ENCODE data around the gene SYPL1.
A peak's percentile ranks its signal among the peaks of the same experiment; 100 is the strongest.

SYPL1 gene

DNA sequence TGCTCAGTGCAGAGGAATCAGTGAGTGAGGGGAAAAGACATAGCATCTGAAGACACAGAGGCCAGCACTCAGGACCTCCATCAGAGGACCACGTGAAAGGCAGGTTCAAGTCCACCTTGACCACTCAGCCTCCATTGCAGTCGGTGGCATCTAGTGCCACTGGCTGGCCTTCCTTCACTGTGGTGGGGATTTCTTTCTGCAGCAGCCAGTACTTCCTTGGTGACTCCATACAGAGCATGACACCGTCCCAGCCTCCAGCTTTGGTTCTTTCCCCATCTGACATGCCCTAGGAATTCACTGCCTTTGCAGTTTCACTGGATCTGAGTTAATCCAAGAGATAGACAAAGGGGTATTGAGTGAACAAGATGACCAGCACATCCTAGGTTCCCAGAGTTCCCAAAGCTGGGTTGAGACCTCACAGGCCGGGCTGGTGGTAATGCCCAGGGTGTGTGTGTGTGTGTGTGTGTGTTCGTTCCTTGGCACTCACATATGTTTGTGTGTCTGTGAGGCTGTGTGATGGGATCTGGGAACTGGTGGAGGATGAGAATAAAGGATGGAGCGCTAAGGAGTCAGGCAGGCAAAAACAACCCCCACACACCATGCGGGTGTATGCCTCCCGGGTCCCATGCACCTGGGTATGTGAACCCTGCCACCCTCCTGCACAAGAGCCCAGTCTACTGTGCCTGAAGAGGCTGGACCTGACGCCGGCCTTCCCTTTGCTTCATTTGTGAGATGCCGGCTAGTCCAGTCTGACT lies 57.8 kb downstream of the SYPL1 start:
- no peak overlapping the region for H3K4me3 ChIP-seq (ENCODE audit: low read depth, low read length)

GRCh38 chr7:106053109-106053508 lies 59.0 kb downstream of the SYPL1 start:
- H3K4me3 ChIP-seq (ENCODE audit: low read depth, low read length) = no peak overlapping the region
- TF ChIP-seq POLR2A (IDR thresholded peaks at IDR 0.05; ENCODE audit: extremely low read depth, insufficient read length) = no peak
- TF ChIP-seq, protein P1, sequence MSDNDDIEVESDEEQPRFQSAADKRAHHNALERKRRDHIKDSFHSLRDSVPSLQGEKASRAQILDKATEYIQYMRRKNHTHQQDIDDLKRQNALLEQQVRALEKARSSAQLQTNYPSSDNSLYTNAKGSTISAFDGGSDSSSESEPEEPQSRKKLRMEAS (IDR thresholded peaks at IDR 0.05; ENCODE audit: low read depth, low read length) = no peak
- TF ChIP-seq, protein P2, sequence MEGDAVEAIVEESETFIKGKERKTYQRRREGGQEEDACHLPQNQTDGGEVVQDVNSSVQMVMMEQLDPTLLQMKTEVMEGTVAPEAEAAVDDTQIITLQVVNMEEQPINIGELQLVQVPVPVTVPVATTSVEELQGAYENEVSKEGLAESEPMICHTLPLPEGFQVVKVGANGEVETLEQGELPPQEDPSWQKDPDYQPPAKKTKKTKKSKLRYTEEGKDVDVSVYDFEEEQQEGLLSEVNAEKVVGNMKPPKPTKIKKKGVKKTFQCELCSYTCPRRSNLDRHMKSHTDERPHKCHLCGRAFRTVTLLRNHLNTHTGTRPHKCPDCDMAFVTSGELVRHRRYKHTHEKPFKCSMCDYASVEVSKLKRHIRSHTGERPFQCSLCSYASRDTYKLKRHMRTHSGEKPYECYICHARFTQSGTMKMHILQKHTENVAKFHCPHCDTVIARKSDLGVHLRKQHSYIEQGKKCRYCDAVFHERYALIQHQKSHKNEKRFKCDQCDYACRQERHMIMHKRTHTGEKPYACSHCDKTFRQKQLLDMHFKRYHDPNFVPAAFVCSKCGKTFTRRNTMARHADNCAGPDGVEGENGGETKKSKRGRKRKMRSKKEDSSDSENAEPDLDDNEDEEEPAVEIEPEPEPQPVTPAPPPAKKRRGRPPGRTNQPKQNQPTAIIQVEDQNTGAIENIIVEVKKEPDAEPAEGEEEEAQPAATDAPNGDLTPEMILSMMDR (IDR thresholded peaks at IDR 0.05; ENCODE audit: low read depth, low read length) = no peak
- TF ChIP-seq MYC (IDR thresholded peaks at IDR 0.05; ENCODE audit: low read depth, low read length) = no peak
- DNase-seq (ENCODE audit: low read depth) = no peak

More for the DNA sequence above, 57.8 kb downstream of the SYPL1 start:
- DNase-seq (ENCODE audit: low read depth) = no peak
- TF ChIP-seq, protein P1 (IDR thresholded peaks at IDR 0.05; ENCODE audit: low read depth, low read length) = no peak

DNA sequence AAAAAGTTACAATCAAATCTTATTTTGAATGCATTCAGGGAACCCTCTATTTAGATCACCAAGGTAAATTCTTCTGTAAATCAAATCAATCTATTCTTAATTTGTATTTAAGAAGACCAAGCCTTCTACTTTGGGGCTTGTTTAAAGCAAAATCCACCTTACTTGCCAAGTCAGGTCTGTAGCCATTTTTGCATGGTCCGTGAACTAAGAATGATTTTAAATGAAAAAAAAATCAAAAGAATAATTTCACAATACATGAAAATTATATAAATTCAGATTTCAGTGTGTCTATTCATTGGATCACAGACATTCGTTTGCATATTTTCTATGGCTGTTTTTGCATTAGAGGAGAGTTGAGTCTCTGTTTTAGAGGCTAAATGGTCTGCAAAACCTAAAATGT lies 59.4 kb downstream of the SYPL1 start:
- H3K4me3 ChIP-seq (ENCODE audit: low read depth, low read length) = no peak overlapping the region
- DNase-seq (ENCODE audit: low read depth) = no peak
- TF ChIP-seq MYC (IDR thresholded peaks at IDR 0.05; ENCODE audit: low read depth, low read length) = no peak
- no peak for TF ChIP-seq POLR2A (IDR thresholded peaks at IDR 0.05; ENCODE audit: extremely low read depth, insufficient read length)
- TF ChIP-seq, protein P1 (IDR thresholded peaks at IDR 0.05; ENCODE audit: low read depth, low read length) = no peak
- TF ChIP-seq, protein P2 (IDR thresholded peaks at IDR 0.05; ENCODE audit: low read depth, low read length) = no peak

- H3K4me3 ChIP-seq (ENCODE audit: low read depth, low read length) = no peak overlapping the region
Measured at GRCh38 chr7:106050746-106051117, 61.4 kb downstream of the SYPL1 start.

DNA sequence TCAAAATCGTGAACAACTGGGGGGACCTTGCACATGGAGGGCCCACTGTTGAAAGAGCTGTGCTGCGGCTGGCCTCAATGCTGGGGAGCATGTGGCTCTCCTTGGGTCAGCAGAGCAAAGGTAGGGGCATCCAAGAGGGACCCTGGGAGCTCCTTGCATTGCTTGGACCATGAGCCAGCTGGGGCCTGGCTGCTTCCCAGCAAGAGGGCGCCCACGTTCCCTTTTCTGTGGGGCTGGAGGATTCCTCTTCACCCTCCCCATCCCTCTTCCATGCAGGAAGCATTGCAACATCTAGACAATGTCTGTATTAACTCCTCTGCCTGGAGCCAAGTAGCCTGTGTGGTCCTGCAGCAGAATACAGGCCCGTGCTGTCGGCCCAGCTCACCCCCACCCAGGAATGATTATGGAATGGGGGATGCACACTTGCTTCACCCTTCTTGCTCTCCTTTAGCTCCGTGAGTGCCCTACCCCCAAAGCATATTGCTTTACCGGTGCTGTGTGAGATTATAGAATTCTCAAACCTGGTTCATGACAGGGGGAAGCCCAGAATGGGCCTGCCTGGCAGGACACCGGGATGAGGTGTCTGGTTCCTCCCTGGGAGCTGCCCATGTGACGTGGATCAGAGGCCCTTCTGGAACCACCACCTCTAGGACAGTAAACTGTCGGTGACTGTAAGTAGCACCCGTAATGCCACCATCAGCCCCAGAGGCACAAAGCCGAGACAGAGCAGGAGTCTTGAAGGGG lies 61.9 kb downstream of the SYPL1 start:
- H3K4me3 ChIP-seq (ENCODE audit: low read depth, low read length) = no peak overlapping the region
- no peak for TF ChIP-seq MYC (IDR thresholded peaks at IDR 0.05; ENCODE audit: low read depth, low read length)
- TF ChIP-seq, protein P2 (IDR thresholded peaks at IDR 0.05; ENCODE audit: low read depth, low read length) = peak; percentile 22
- DNase-seq (ENCODE audit: low read depth) = peak; percentile 54

More at GRCh38 chr7:106050746-106051117, 61.4 kb downstream of the SYPL1 start:
- DNase-seq (ENCODE audit: low read depth) = no peak
- TF ChIP-seq MYC (IDR thresholded peaks at IDR 0.05; ENCODE audit: low read depth, low read length) (no peak), POLR2A (IDR thresholded peaks at IDR 0.05; ENCODE audit: extremely low read depth, insufficient read length) (no peak)
- TF ChIP-seq, protein P2 (IDR thresholded peaks at IDR 0.05; ENCODE audit: low read depth, low read length) = no peak
- TF ChIP-seq, protein P1 (IDR thresholded peaks at IDR 0.05; ENCODE audit: low read depth, low read length) = no peak

DNA sequence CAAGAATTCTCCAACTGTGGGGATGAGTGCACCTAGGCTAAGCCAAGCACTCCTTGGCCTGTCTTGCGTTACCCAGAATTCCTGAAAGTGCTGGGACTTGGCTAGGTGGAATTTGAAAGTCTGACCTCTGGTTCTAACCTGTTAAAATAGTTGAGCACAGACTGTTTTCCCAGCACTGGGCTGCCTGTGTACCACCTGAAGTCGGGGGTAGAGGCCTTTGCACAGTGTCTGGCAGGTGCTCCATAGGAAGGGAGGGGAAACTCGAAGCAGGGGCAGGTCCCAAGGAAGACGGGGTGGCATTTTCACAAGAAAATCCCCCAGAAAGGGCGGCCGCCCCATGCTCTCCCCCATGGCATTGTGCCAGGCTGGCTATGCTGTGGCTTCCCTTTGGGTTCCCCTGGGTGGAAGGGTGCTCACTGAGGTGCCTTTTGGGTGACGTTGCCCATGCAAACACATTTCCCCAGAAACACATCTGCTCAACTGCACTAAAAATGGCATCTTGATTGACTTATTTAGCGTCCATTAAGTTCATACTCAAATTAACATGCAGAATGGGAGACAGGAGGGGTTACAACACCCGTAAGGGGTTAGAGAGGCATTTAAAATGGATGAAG lies 62.9 kb downstream of the SYPL1 start:
- TF ChIP-seq, protein P1 (IDR thresholded peaks at IDR 0.05; ENCODE audit: low read depth, low read length) = no peak
- TF ChIP-seq MYC (IDR thresholded peaks at IDR 0.05; ENCODE audit: low read depth, low read length) = no peak
- TF ChIP-seq, protein P2 (IDR thresholded peaks at IDR 0.05; ENCODE audit: low read depth, low read length) = no peak
- TF ChIP-seq POLR2A (IDR thresholded peaks at IDR 0.05; ENCODE audit: extremely low read depth, insufficient read length) = no peak

More for the DNA sequence above, 62.9 kb downstream of the SYPL1 start:
- no peak overlapping the region for H3K4me3 ChIP-seq (ENCODE audit: low read depth, low read length)
- no peak for DNase-seq (ENCODE audit: low read depth)
